ENCODE results near the gene TFAP2D. TPM values are rescaled to one million over a fixed set of nuclear protein-coding genes. Genes with fewer than 3 reads are reported as not detected.
A peak's percentile ranks its signal among the peaks of the same experiment; 100 is the strongest.

TFAP2D gene
- total and polyA plus RNA-seq, 10 of the 15 experiments (the other 5 are each of a cell fraction or from before 2014, with no cell fraction given): not detected

- ATAC-seq (peak; percentile 65), FAIRE-seq (no peak), DNase-seq (ENCODE audit: low read depth, low spot score) (no peak)
- no TSS peak for BruUV-seq (replicated peaks)
- SMC1A ChIA-PET (ENCODE audit: uncharacterized antibody, unreplicated experiment): interaction anchor here (1.3 kb wide), 1 partner anchor 14 kb away, joined by 4 read pairs; no protein-coding TSS in a partner anchor
- RAD21 ChIA-PET (ENCODE audit: unreplicated experiment): no interaction called here
- TF ChIP-seq RAD51 (IDR thresholded peaks at IDR 0.05): peak; percentile 45; the same call in 1 of the 2 replicates
- no peak for TF ChIP-seq CTCF (IDR thresholded peaks at IDR 0.05 in 2 of 3, conservative IDR thresholded peaks at IDR 0.05 in 1 of 3; ENCODE audit: control insufficient read depth in 2 of 3, extremely low read depth in 1 of 3, insufficient read depth in 1 of 3, low read depth in 3 of 3, low read length in 3 of 3)
- TF ChIP-seq STAT1 (conservative IDR thresholded peaks at IDR 0.05): no peak
- no peak for TF ChIP-seq PKNOX1 (IDR thresholded peaks at IDR 0.05)
- no peak for TF ChIP-seq ZNF687 (IDR thresholded peaks at IDR 0.05)
- no peak for TF ChIP-seq SRF (IDR thresholded peaks at IDR 0.05; ENCODE audit: low read depth in 2 of 2, low read length in 2 of 2)
- TF ChIP-seq ZNF384 (IDR thresholded peaks at IDR 0.05; ENCODE audit: borderline replicate concordance, low read depth, low read length): peak; percentile 38; the same call in 1 of the 2 replicates
- TF ChIP-seq SPI1 (IDR thresholded peaks at IDR 0.05; ENCODE audit: borderline replicate concordance, insufficient read depth, low read depth, low read length): no peak
- no peak for TF ChIP-seq CREM (IDR thresholded peaks at IDR 0.05; ENCODE audit: low read depth)
- TF ChIP-seq RELB (IDR thresholded peaks at IDR 0.05; ENCODE audit: low read depth): peak; percentile 63; the same call in 1 of the 2 replicates
- POLR2A ChIA-PET: no interaction called here
- no peak overlapping the region for H3K4me2 ChIP-seq (ENCODE audit: control insufficient read depth, insufficient read depth)
- no peaks in the 10 kb centered on the region for H3K27me3 ChIP-seq (replicated peaks in 1 of 2; ENCODE audit: control insufficient read depth in 2 of 2, insufficient read depth in 2 of 2, low read length in 1 of 2)
- H3K36me3 ChIP-seq (ENCODE audit: control insufficient read depth in 2 of 2, insufficient read depth in 2 of 2, low read length in 1 of 2): no peaks in the 10 kb centered on the region
- intact Hi-C loops (cut with micrococcal nuclease; ENCODE audit: unreplicated experiment): no loop called here
- H3K9me3 ChIP-seq (replicated peaks; ENCODE audit: control insufficient read depth, insufficient read depth, low read length): no peaks in the 10 kb centered on the region
- no peak overlapping the region for H3K27ac ChIP-seq (ENCODE audit: control insufficient read depth, insufficient read depth)
- H3K79me2 ChIP-seq (ENCODE audit: control insufficient read depth, insufficient read depth, low read length): no peaks in the 10 kb centered on the region
- H4K20me1 ChIP-seq (ENCODE audit: control insufficient read depth, insufficient read depth): no peaks in the 10 kb centered on the region
- no peak overlapping the region for H2AFZ ChIP-seq (ENCODE audit: control insufficient read depth, low read depth, low read length)
- CTCF ChIA-PET: interaction anchor here (0.5 to 1.6 kb wide), 6 partner anchors 9 to 1983 kb away, joined by 3 to 4 read pairs (median 4); no protein-coding TSS in a partner anchor
- no peaks in the 10 kb centered on the region for H3K4me1 ChIP-seq (ENCODE audit: control insufficient read depth, insufficient read depth, low read length)
- 0% methylated on average over 5 of the region's 5 CpGs for WGBS (ENCODE audit: insufficient coverage, insufficient replicate concordance, low lambda C conversion rate, missing lambda C conversion rate)
- in situ Hi-C loops (cut with MboI): loop anchor here (10.0 kb wide), 1 partner anchor 661 kb away; no protein-coding TSS in a partner anchor
- H3K9ac ChIP-seq (ENCODE audit: control insufficient read depth, insufficient read depth, low read length): no peak overlapping the region
- no peak overlapping the region for H3K4me3 ChIP-seq
These were observed 82.2 kb downstream of the TFAP2D start for GRCh38 chr6:50795574-50795973.

All from GM12878 (cell line).